Sigmoid colon (tissue), 4 donors: ENCODE results near the gene GPR179.

ENCODE experiments used
- CTCF ChIP-seq, 4 experiments: fragments of 450-650 bp in 3 of 4; fragments of 200-600 bp in 1 of 4; IDR thresholded peaks; one replicate each; pipeline ENCODE4 v1.5.1; 2016 to 2019; ENCODE audit warnings: antibody characterized with exemption in 4 of 4, mild to moderate bottlenecking in 3 of 4, moderate library complexity in 2 of 4
- EP300 ChIP-seq, 4 donors: sonication (generic); formaldehyde crosslinking; IDR thresholded peaks; one replicate each; pipeline ENCODE4 v1.6.1; 2017; ENCODE audit warnings: antibody characterized with exemption in 4 of 4
- POLR2A ChIP-seq, 2 donors: fragments of 450-650 bp; IDR thresholded peaks; one replicate each; pipeline ENCODE4 v1.6.1; 2016; ENCODE audit warnings: antibody characterized with exemption in 2 of 2, mild to moderate bottlenecking in 2 of 2, moderate library complexity in 2 of 2
- POLR2AphosphoS5 ChIP-seq, 4 donors: sonication (generic); formaldehyde crosslinking; IDR thresholded peaks; one replicate each; pipeline ENCODE4 v1.6.1; 2017; ENCODE audit warnings: antibody characterized with exemption in 4 of 4

DNA sequence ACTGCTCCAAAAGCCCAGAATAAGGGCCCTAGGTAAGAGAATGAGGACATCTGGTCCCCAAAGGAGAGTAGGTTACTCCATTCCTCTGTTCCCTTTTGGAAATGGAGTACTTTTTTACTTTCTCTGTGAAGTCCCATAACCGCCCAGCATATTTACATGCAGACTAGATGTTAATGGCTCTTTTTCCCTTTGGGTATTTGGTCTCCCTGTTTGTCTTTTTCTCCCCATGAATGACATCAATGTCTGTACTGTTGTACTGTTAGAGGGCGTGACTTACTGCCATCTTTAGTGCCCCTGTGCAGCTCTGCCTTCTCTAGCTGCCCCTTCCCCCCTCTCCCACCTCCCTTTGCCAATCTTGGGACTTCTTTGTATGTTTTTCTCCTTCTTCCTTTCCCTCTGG, 19.0 kb downstream of the GPR179 start:
- TF ChIP-seq CTCF (IDR thresholded peaks at IDR 0.05) = no peak
- TF ChIP-seq POLR2A (IDR thresholded peaks at IDR 0.05) = no peak
- no peak for TF ChIP-seq POLR2AphosphoS5 (IDR thresholded peaks at IDR 0.05)
- no peak for TF ChIP-seq EP300 (IDR thresholded peaks at IDR 0.05)
